IMR-90 (cell line): ENCODE data around the gene PKD1. TPM values are rescaled to one million over a fixed set of nuclear protein-coding genes. Genes with fewer than 3 reads are reported as not detected.

Experiments
- ATAC-seq: fragments of 200-7000 bp; cut with Tn5 transposase; 2 replicates; pipeline ENCODE4 v1.9.1; 2020; ENCODE audit warnings: low read depth, mild to moderate bottlenecking, moderate library complexity
- BruUV-seq: library from RNA; stranded (reverse); fragments of 400-500 nt; replicated peaks from 2 replicates; lab custom pipeline; 2021; lab: Mats Ljungman, UMichigan
- CTCF ChIA-PET: fragments of 300-600 bp; formaldehyde crosslinking; extraction: SDS; loops from one replicate; lab custom pipeline; 2021; ENCODE audit warnings: antibody characterized with exemption; lab: Yijun Ruan, JAX
- POLR2A ChIA-PET: fragments of 300-600 bp; sonication (Branson Sonifier 250); formaldehyde crosslinking; loops from one replicate; lab custom pipeline; 2022; ENCODE audit warnings: antibody characterized with exemption; ENCODE audit not compliant: unreplicated experiment; lab: Charles Lee
- DNase-seq: peaks from one replicate; pipeline ENCODE4 v3.0.0; 2013
- H2AFZ ChIP-seq: replicated peaks from 2 replicates; pipeline ENCODE3; 2013; ENCODE audit warnings: low read length, mild to moderate bottlenecking; ENCODE audit not compliant: poor library complexity
- H2AK5ac ChIP-seq: 2 replicates; pipeline ENCODE4 v1.6.1; 2013; ENCODE audit warnings: low read depth, low read length, inconsistent platforms
- H2AK9ac ChIP-seq: replicated peaks from 2 replicates; pipeline ENCODE3; 2013; ENCODE audit warnings: mild to moderate bottlenecking, low read depth, low read length, moderate library complexity; ENCODE audit not compliant: poor library complexity
- H2BK120ac ChIP-seq: 2 replicates; pipeline ENCODE4 v1.6.1; 2013; ENCODE audit warnings: low read depth, low read length, inconsistent platforms
- H2BK15ac ChIP-seq: 3 replicates; pipeline ENCODE4 v1.6.1; 2013; ENCODE audit warnings: low read depth, low read length, inconsistent platforms
- H2BK20ac ChIP-seq: 2 replicates; pipeline ENCODE4 v1.6.1; 2013; ENCODE audit warnings: low read depth, mild to moderate bottlenecking, inconsistent platforms, low read length, moderate library complexity
- H2BK5ac ChIP-seq: 2 replicates; pipeline ENCODE4 v1.6.1; 2013; ENCODE audit warnings: mild to moderate bottlenecking, low read depth, low read length, inconsistent platforms; ENCODE audit not compliant: poor library complexity, severe bottlenecking
- H3K14ac ChIP-seq: replicated peaks from 2 replicates; pipeline ENCODE4 v1.6.1; 2013; ENCODE audit warnings: low read depth, low read length, inconsistent platforms
- H3K18ac ChIP-seq: 2 replicates; pipeline ENCODE4 v1.6.1; 2013; ENCODE audit warnings: low read depth, low read length, control low read depth
- H3K23ac ChIP-seq: 2 replicates; pipeline ENCODE4 v1.6.1; 2013; ENCODE audit warnings: low read depth, low read length, inconsistent platforms
- H3K27ac ChIP-seq: 2 replicates; pipeline ENCODE4 v1.5.1; 2013; ENCODE audit warnings: mild to moderate bottlenecking, control low read depth, low read length; ENCODE audit not compliant: insufficient read depth
- H3K27me3 ChIP-seq: 2 replicates; pipeline ENCODE4 v1.6.1; 2013; ENCODE audit warnings: low read length; ENCODE audit not compliant: control insufficient read depth, insufficient read depth
- H3K36me3 ChIP-seq: 2 replicates; pipeline ENCODE4 v1.6.1; 2013; ENCODE audit warnings: low read length, mixed read lengths; ENCODE audit not compliant: control insufficient read depth, insufficient read depth
- H3K4ac ChIP-seq: 2 replicates; pipeline ENCODE4 v1.6.1; 2013; ENCODE audit warnings: low read depth, low read length, inconsistent platforms
- H3K4me1 ChIP-seq: 2 replicates; pipeline ENCODE4 v1.6.1; 2013; ENCODE audit warnings: low read length, mixed read lengths; ENCODE audit not compliant: control insufficient read depth, insufficient read depth
- H3K4me2 ChIP-seq: 2 replicates; pipeline ENCODE4 v1.6.1; 2013; ENCODE audit warnings: low read depth, mild to moderate bottlenecking, control low read depth, low read length, moderate library complexity
- H3K4me3 ChIP-seq: 2 replicates; pipeline ENCODE4 v1.5.1; 2013; ENCODE audit warnings: low read depth, mild to moderate bottlenecking, control low read depth, low read length, moderate library complexity; ENCODE audit not compliant: insufficient read depth
- H3K56ac ChIP-seq: 2 replicates; pipeline ENCODE4 v1.6.1; 2013; ENCODE audit warnings: low read length, inconsistent platforms; ENCODE audit not compliant: insufficient read depth; ENCODE audit errors: extremely low read depth
- H3K79me1 ChIP-seq, 2 experiments: 2 replicates each; pipeline ENCODE4 v1.6.1; 2013; ENCODE audit warnings: low read length in 2 of 2, inconsistent platforms in 1 of 2, low read depth in 1 of 2
- H3K9ac ChIP-seq: 2 replicates; pipeline ENCODE4 v1.6.1; 2013; ENCODE audit warnings: low read depth, low read length, control low read depth
- H3K9me1 ChIP-seq: 2 replicates; pipeline ENCODE4 v1.6.1; 2013; ENCODE audit warnings: low read length, inconsistent platforms; ENCODE audit not compliant: insufficient read depth
- H3K9me3 ChIP-seq: 2 replicates; pipeline ENCODE4 v1.6.1; 2013; ENCODE audit warnings: low read length; ENCODE audit not compliant: control insufficient read depth, insufficient read depth
- H4K20me1 ChIP-seq: 2 replicates; pipeline ENCODE4 v1.6.1; 2013; ENCODE audit warnings: low read length, inconsistent platforms; ENCODE audit not compliant: insufficient read depth
- H4K5ac ChIP-seq: 2 replicates; pipeline ENCODE4 v1.6.1; 2013; ENCODE audit warnings: mild to moderate bottlenecking, low read depth, low read length, control low read depth
- H4K8ac ChIP-seq, 2 experiments: 2 replicates each; pipeline ENCODE4 v1.6.1; 2013; ENCODE audit warnings: low read depth in 2 of 2, low read length in 2 of 2, control low read depth in 1 of 2, inconsistent platforms in 1 of 2
- H4K91ac ChIP-seq: 2 replicates; pipeline ENCODE4 v1.6.1; 2013; ENCODE audit warnings: low read depth, low read length, inconsistent platforms; ENCODE audit not compliant: insufficient read depth
- CEBPB ChIP-seq: IDR thresholded peaks from 2 replicates; pipeline ENCODE4 v1.6.1; 2012; ENCODE audit warnings: low read depth, low read length, improper control_type of control experiment
- CHD1 ChIP-seq: IDR thresholded peaks from 2 replicates; pipeline ENCODE4 v1.6.1; 2012; ENCODE audit warnings: low read depth, low read length, improper control_type of control experiment
- MAFK ChIP-seq: IDR thresholded peaks from 2 replicates; pipeline ENCODE4 v1.6.1; 2012; ENCODE audit warnings: low read depth, low read length, improper control_type of control experiment
- MAZ ChIP-seq: IDR thresholded peaks from 2 replicates; pipeline ENCODE4 v1.6.1; 2012; ENCODE audit warnings: low read depth, mild to moderate bottlenecking, low read length, improper control_type of control experiment, moderate library complexity, borderline replicate concordance
- NFE2L2 ChIP-seq: fragments of 150-350 bp; IDR thresholded peaks from 2 replicates; pipeline ENCODE4 v1.6.1; 2016; ENCODE audit warnings: low read depth, mild to moderate bottlenecking, low read length
- POLR2A ChIP-seq: IDR thresholded peaks from 2 replicates; pipeline ENCODE4 v1.6.1; 2012; ENCODE audit warnings: mild to moderate bottlenecking, low read depth, low read length
- RAD21 ChIP-seq: IDR thresholded peaks from 2 replicates; pipeline ENCODE4 v1.6.1; 2012; ENCODE audit warnings: low read length, improper control_type of control experiment
- RCOR1 ChIP-seq: IDR thresholded peaks from 2 replicates; pipeline ENCODE4 v1.6.1; 2012; ENCODE audit warnings: mild to moderate bottlenecking, low read length, improper control_type of control experiment; ENCODE audit not compliant: insufficient replicate concordance
- SMC3 ChIP-seq: fragments of 150-350 bp; IDR thresholded peaks from 2 replicates; pipeline ENCODE4 v1.6.1; 2016; ENCODE audit warnings: low read depth, mild to moderate bottlenecking, antibody characterized with exemption, low read length, moderate library complexity
- WGBS, 2 experiments: methylation state at CpG; one replicate each; pipeline versions ENCODE4 v1.1.5 to v1.1.7; 2013; ENCODE audit warnings: missing lambda C conversion rate in 2 of 2; ENCODE audit not compliant: insufficient read length in 1 of 2; ENCODE audit errors: extremely low coverage in 2 of 2; 5-methylcytosine and 5-hydroxymethylcytosine counted together
- dilution Hi-C: fragments of 300-500 bp; cut with HindIII; formaldehyde crosslinking; loops from one replicate; pipeline ENCODE4 v1.14.3; 2018; ENCODE audit warnings: low sequenced_read_pairs; ENCODE audit not compliant: unreplicated experiment
- in situ Hi-C: fragments of 300-500 bp; cut with MboI; formaldehyde crosslinking; loops from 3 replicates; pipeline ENCODE4 v1.14.3; 2019; ENCODE audit warnings: low sequenced_read_pairs, inconsistent platforms, mixed read lengths
- intact Hi-C: fragments of 100-400 bp; cut with micrococcal nuclease; formaldehyde crosslinking; loops from 2 replicates; pipeline ENCODE4 v1.10.0; 2022
- polyA plus RNA-seq, 3 experiments: library from polyadenylated mRNA; depleted of rRNA; stranded (reverse); fragments of >200 nt; gene quantifications; 2 replicates each; pipeline ENCODE4 v1.2.3, GENCODE V29; 2012; ENCODE audit warnings: low replicate concordance in 1 of 3
- total RNA-seq: library from RNA; depleted of rRNA; stranded (reverse); fragments of >200 nt; gene quantifications from 2 replicates; pipeline ENCODE4 v1.2.3, GENCODE V29; 2012
- TF ChIP-seq, protein P1 (sequence below): fragments of 150-350 bp; IDR thresholded peaks from 2 replicates; pipeline ENCODE4 v1.6.1; 2016; ENCODE audit warnings: low read depth, mild to moderate bottlenecking, low read length, moderate library complexity, borderline replicate concordance

Gene PKD1
- total and polyA plus RNA-seq, 2 of the 4 experiments (the other 2 are of a cell fraction): 7.9 to 97.3 TPM

DNA sequence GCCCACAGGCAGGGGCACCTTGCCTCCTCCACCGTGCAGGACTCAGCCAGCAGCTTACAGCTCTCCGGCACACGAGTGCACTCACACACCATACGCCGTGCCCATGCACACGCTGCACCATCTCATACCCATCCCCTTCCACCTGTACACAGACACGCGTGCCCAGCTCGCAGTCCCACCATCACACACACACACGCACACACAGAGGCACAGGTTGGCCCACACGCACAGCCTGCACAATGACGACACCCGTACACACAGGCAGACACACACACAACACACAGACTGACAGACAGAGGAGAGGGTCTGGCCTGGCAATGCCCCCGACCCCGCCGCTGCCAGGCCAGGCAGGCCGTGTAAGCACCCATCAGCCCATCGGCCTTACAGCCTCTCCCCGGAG is 48.6 kb upstream of the PKD1 start:
- H3K56ac ChIP-seq: no peak overlapping the region
- H2BK120ac ChIP-seq: no peak overlapping the region
- no peaks in the 10 kb centered on the region for H3K4me1 ChIP-seq
- H3K9ac ChIP-seq: no peak overlapping the region
- intact Hi-C loops (no loop called here), dilution Hi-C loops (no loop called here), in situ Hi-C loops (no loop called here)
- H4K8ac ChIP-seq: no peak overlapping the region
- H2AK5ac ChIP-seq: 0 out of 2 replicates have a peak overlapping the region, but pooled peaks have one; percentile 39
- no peak overlapping the region for H2AK9ac ChIP-seq
- no peak overlapping the region for H3K4me3 ChIP-seq
- no peak overlapping the region for H3K18ac ChIP-seq
- no peak overlapping the region for H3K23ac ChIP-seq
- DNase-seq (no peak), ATAC-seq (no peak)
- 100% methylated on average over 6 of the region's 19 CpGs; no CpG with 5 or more reads in 1 of the 2 experiments for WGBS, 2 experiments
- H4K91ac ChIP-seq: no peak overlapping the region
- no peaks in the 10 kb centered on the region for H3K36me3 ChIP-seq
- no peak overlapping the region for H2AFZ ChIP-seq
- H2BK15ac ChIP-seq: no peak overlapping the region
- ChIA-PET POLR2A (no interaction called here), CTCF (no interaction called here)
- peaks cover 7% of the 10 kb centered on the region; the same call in 1 of the 2 replicates for H4K20me1 ChIP-seq
- no peak overlapping the region for H3K27ac ChIP-seq
- H3K79me1 ChIP-seq: no peaks in the 10 kb centered on the region
- BruUV-seq: no TSS peak
- H4K5ac ChIP-seq: no peak overlapping the region
- no peaks in the 10 kb centered on the region for H3K9me3 ChIP-seq
- no peak overlapping the region for H3K4me2 ChIP-seq
- no peak overlapping the region for H2BK20ac ChIP-seq
- H3K9me1 ChIP-seq: peaks cover 3% of the 10 kb centered on the region; the same call in 1 of the 2 replicates
- no peaks in the 10 kb centered on the region; the same call in 1 of the 2 replicates for H3K27me3 ChIP-seq
- no peak overlapping the region for H3K4ac ChIP-seq
- TF ChIP-seq RAD21 (no peak), CHD1 (no peak), MAZ (no peak), SMC3 (no peak), NFE2L2 (no peak), CEBPB (no peak), MAFK (no peak), RCOR1 (no peak), POLR2A (no peak)
- TF ChIP-seq, protein P1, sequence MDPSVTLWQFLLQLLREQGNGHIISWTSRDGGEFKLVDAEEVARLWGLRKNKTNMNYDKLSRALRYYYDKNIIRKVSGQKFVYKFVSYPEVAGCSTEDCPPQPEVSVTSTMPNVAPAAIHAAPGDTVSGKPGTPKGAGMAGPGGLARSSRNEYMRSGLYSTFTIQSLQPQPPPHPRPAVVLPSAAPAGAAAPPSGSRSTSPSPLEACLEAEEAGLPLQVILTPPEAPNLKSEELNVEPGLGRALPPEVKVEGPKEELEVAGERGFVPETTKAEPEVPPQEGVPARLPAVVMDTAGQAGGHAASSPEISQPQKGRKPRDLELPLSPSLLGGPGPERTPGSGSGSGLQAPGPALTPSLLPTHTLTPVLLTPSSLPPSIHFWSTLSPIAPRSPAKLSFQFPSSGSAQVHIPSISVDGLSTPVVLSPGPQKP: no peak
- H3K14ac ChIP-seq: no peak overlapping the region
- no peak overlapping the region for H2BK5ac ChIP-seq
